Measurements from ENCODE around the gene HOXA10.
A peak's percentile ranks its signal among the peaks of the same experiment; 100 is the strongest.

HOXA10 gene

DNA sequence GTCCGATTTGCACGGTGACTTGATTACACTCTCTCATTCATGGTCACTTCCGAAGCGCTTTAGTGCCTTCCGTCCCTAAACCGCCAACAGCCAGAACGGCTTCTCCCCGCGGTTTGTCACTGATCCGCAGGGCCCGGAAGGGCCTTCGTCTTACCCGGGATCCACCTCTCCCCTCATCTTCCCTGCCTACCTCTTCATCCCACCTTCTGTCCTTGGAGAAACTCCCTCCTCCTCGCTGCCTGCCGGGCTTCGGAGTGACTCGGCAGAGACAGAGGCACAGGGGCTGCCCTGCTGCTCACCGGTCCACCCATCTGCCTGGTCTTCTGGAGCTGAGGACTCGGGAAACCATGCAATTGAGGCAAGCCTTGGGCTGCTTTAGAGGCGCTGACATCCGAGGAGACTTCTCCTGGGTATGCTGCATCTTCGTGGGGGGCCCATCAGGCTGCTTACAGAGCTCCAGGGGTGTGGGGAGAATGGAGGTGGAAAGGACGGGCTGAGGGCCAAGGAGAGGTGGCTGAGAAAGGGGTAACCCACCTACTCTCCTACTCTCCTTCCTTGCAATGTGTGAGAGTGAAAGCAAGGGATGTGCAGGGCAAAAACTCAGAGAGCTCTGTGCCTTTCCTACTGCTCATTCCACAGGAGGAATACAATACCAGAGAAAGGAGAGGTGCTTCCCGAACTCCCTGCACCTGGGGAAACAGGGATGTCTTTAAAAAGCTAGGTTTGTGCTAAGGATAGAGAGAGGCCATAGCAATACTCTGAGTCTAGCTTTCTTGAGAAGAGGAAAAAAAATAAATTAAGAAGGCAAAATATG lies 11.9 kb upstream of the HOXA10 start:
- H3K9me3 ChIP-seq: no peaks in the 10 kb centered on the region; the same call in 1 of the 2 replicates
- no peak overlapping the region for H3K4me2 ChIP-seq
- no peak overlapping the region for H3K27ac ChIP-seq
- peaks cover 98% of the 10 kb centered on the region for H4K20me1 ChIP-seq
- no peaks in the 10 kb centered on the region for H3K36me3 ChIP-seq
- H3K4me3 ChIP-seq: no peak overlapping the region
- H3K4me1 ChIP-seq: no peaks in the 10 kb centered on the region
- H3K9ac ChIP-seq: no peak overlapping the region
- TF ChIP-seq Cebpa-rat (IDR thresholded peaks at IDR 0.05): no peak
- peaks cover 100% of the 10 kb centered on the region for H3K27me3 ChIP-seq

- no peak within 1 kb of the TSS for H3K27ac ChIP-seq
- peaks cover 98% of the 10 kb centered on the region for H4K20me1 ChIP-seq
- no peaks in the 10 kb centered on the region for H3K4me1 ChIP-seq
- peaks cover 100% of the 10 kb centered on the region for H3K27me3 ChIP-seq
- H3K9ac ChIP-seq: no peak within 1 kb of the TSS
- no peak for TF ChIP-seq Cebpa-rat (IDR thresholded peaks at IDR 0.05)
- H3K9me3 ChIP-seq: peaks cover 5% of the 10 kb centered on the region; the same call in 1 of the 2 replicates
- no peaks in the 10 kb centered on the region for H3K36me3 ChIP-seq
- H3K4me3 ChIP-seq: 0 out of 2 replicates have a peak within 1 kb of the TSS, but pooled peaks have one; percentile 23
- no peak within 1 kb of the TSS for H3K4me2 ChIP-seq
Measured at GRCh38 chr7:27185013-27185853, 11.1 kb upstream of the HOXA10 start, which contains the start of gene HOXA11. Gene HOXA11 (minus strand): TSS chr7:27185232. CDS start chr7:27185144, 88 bp downstream.

GRCh38 chr7:27184337-27185012 lies 10.4 kb upstream of the HOXA10 start:
- H3K4me1 ChIP-seq: no peaks in the 10 kb centered on the region
- no peak overlapping the region for H3K4me2 ChIP-seq
- TF ChIP-seq Cebpa-rat (IDR thresholded peaks at IDR 0.05): no peak
- H3K27me3 ChIP-seq: peaks cover 100% of the 10 kb centered on the region
- H3K27ac ChIP-seq: no peak overlapping the region
- peaks cover 92% of the 10 kb centered on the region for H4K20me1 ChIP-seq
- H3K9ac ChIP-seq: no peak overlapping the region
- H3K9me3 ChIP-seq: peaks cover 12% of the 10 kb centered on the region; the same call in 1 of the 2 replicates
- no peaks in the 10 kb centered on the region for H3K36me3 ChIP-seq
- 0 out of 2 replicates have a peak overlapping the region, but pooled peaks have one; percentile 23 for H3K4me3 ChIP-seq

- H3K4me3 ChIP-seq: 0 out of 2 replicates have a peak overlapping the region, but pooled peaks have one; percentile 23
- no peaks in the 10 kb centered on the region for H3K4me1 ChIP-seq
- no peak overlapping the region for H3K4me2 ChIP-seq
- TF ChIP-seq Cebpa-rat (IDR thresholded peaks at IDR 0.05): no peak
- no peaks in the 10 kb centered on the region for H3K36me3 ChIP-seq
- peaks cover 91% of the 10 kb centered on the region for H4K20me1 ChIP-seq
- H3K27me3 ChIP-seq: peaks cover 100% of the 10 kb centered on the region
- H3K27ac ChIP-seq: no peak overlapping the region
- peaks cover 13% of the 10 kb centered on the region; the same call in 1 of the 2 replicates for H3K9me3 ChIP-seq
- H3K9ac ChIP-seq: no peak overlapping the region
Measured at GRCh38 chr7:27183682-27184336, 9.7 kb upstream of the HOXA10 start.

DNA sequence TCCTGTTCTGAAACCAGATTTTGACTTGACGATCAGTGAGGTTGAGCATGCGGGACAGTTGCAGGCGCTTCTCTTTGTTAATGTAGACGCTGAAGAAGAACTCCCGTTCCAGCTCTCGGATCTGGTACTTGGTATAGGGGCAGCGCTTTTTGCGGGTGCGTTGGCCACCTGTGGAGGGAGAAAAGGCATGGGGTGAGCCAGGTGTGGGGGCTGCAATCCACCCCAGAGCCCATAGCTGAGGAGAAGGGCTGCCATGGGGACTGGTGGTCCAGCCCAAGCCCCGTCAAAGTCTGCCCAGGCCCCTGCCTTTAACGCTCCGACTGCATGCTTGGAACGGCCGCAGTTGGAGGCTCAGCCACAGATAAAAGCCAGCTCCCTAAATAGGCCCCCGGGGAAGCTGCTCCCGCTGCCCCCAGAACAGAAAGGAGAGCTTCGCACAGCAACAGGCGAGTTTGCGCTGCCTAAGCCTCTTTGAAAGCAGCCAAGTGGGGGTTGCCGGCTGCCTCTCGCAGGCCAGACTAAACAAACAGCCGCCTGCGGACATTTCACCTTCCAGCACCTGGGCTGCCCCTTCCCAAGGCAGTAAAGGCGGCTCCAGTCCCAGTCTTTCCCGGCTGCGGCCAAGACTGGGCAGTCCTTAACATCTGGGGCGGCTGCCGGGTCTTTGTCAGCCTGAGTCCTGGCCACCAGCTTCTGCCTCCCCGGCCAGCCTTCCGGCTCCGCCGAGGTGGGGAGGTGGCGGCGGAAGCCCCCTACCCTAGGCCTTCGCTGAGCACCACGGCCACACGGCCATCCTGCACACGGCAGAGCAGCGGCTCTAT lies 9.0 kb upstream of the HOXA10 start:
- Histone ChIP-seq H3K36me3 (no peaks in the 10 kb centered on the region), H3K27ac (no peak overlapping the region), H3K4me1 (no peaks in the 10 kb centered on the region), H3K4me3 (no peak overlapping the region), H3K4me2 (no peak overlapping the region), H3K27me3 (peaks cover 100% of the 10 kb centered on the region), H3K9me3 (peaks cover 13% of the 10 kb centered on the region; the same call in 1 of the 2 replicates), H4K20me1 (peaks cover 91% of the 10 kb centered on the region), H3K9ac (no peak overlapping the region)
- TF ChIP-seq Cebpa-rat (IDR thresholded peaks at IDR 0.05): no peak

DNA sequence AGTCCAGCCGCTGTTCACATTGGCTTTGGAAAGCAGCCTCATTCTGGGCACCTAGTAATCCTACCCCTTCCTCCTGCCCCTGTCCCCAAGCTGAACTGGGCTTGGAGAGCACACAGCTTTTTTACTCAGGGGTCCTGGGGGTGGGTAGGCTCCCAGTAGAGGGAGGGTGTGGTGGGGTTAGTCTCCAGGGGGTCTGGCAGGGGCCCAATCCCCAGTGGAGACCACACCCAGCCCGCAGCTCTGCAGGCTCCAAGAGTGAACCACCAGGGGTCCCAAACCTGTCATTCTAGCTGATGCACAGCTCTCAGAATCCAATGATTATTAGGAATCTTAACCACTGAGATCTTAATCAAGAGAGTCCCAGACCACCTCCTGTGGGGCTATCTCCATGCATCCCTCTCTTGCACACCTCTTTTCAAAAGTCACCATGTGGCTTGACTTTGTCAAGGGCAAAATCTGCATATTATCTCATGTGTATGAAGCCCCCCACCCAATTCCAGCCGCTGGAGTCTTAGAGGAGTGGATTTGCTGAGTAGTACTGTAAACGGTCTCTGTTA lies 8.2 kb upstream of the HOXA10 start:
- peaks cover 91% of the 10 kb centered on the region for H4K20me1 ChIP-seq
- H3K27me3 ChIP-seq: peaks cover 100% of the 10 kb centered on the region
- no peak overlapping the region for H3K4me3 ChIP-seq
- H3K9me3 ChIP-seq: peaks cover 13% of the 10 kb centered on the region; the same call in 1 of the 2 replicates
- no peak for TF ChIP-seq Cebpa-rat (IDR thresholded peaks at IDR 0.05)
- no peaks in the 10 kb centered on the region for H3K36me3 ChIP-seq
- no peak overlapping the region for H3K4me2 ChIP-seq
- no peak overlapping the region for H3K9ac ChIP-seq
- no peaks in the 10 kb centered on the region for H3K4me1 ChIP-seq
- no peak overlapping the region for H3K27ac ChIP-seq

DNA sequence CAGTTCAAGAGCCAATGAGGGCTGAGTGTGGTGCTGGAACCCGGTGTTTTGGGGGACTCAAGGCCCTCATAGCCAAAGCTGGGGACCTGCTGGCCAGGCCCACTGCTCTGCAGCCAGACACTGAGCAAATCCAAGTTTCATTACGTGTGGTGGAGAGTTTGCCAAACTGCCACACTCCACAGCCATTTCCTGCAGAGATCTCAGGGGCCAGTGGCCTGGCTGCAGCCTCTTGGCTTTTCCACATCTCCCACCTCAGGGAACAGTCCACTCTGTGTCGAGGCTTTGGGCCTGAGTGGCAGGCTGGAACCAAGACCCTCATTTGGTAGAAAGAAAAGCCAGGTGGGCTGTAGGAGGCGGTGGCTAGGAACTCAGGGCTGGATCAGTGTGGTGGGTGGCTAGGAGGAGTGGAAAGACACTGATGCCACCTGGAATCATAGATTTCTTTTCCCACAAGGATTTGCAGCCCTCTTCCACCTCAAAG lies 7.7 kb upstream of the HOXA10 start:
- no peaks in the 10 kb centered on the region for H3K36me3 ChIP-seq
- no peak overlapping the region for H3K9ac ChIP-seq
- H3K27ac ChIP-seq: no peak overlapping the region
- H3K4me1 ChIP-seq: no peaks in the 10 kb centered on the region
- peaks cover 100% of the 10 kb centered on the region for H3K27me3 ChIP-seq
- no peak overlapping the region for H3K4me2 ChIP-seq
- H3K9me3 ChIP-seq: peaks cover 13% of the 10 kb centered on the region; the same call in 1 of the 2 replicates
- H4K20me1 ChIP-seq: peaks cover 91% of the 10 kb centered on the region
- TF ChIP-seq Cebpa-rat (IDR thresholded peaks at IDR 0.05): no peak
- no peak overlapping the region for H3K4me3 ChIP-seq

Measured in BLaER1 (cell line).